ENCODE measurements around the gene HSH2D.

DNA sequence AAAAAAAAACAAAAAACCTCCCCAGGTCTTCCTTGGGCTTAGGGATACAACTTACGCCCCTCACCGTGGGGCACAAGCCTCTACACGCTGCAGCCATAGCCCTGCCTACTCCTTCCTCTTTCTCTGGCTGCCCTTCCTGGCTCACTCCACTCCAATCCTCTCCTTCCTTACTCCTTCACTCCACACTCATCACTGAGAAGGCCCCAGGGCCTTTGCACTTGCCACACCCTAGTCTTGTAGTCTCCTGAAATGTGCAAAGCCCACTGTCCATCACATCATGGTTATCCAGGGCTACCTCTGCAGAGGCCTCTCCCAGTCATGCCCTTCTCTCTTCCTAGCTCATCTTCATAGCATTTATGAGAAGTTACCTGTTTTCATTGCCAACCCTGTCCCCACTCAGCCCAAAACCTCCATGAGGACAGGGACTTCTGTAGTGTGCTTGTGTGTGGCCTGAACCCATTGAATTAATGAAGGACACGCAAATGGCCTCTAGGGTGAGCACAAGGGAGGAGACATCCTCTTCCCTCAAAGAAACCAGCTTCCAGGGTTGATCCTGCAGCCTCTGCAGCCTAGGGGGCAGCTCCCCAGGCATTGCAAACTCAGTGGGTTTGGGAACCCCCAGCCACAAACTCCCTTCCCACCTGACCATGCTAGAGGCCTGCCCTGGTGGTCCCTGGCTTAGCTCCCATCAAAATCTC is 7.9 kb upstream of the HSH2D start:
- TF ChIP-seq POLR2AphosphoS5 (IDR thresholded peaks at IDR 0.05; ENCODE audit: low read depth, low read length), result no peak
- TF ChIP-seq, protein P1, sequence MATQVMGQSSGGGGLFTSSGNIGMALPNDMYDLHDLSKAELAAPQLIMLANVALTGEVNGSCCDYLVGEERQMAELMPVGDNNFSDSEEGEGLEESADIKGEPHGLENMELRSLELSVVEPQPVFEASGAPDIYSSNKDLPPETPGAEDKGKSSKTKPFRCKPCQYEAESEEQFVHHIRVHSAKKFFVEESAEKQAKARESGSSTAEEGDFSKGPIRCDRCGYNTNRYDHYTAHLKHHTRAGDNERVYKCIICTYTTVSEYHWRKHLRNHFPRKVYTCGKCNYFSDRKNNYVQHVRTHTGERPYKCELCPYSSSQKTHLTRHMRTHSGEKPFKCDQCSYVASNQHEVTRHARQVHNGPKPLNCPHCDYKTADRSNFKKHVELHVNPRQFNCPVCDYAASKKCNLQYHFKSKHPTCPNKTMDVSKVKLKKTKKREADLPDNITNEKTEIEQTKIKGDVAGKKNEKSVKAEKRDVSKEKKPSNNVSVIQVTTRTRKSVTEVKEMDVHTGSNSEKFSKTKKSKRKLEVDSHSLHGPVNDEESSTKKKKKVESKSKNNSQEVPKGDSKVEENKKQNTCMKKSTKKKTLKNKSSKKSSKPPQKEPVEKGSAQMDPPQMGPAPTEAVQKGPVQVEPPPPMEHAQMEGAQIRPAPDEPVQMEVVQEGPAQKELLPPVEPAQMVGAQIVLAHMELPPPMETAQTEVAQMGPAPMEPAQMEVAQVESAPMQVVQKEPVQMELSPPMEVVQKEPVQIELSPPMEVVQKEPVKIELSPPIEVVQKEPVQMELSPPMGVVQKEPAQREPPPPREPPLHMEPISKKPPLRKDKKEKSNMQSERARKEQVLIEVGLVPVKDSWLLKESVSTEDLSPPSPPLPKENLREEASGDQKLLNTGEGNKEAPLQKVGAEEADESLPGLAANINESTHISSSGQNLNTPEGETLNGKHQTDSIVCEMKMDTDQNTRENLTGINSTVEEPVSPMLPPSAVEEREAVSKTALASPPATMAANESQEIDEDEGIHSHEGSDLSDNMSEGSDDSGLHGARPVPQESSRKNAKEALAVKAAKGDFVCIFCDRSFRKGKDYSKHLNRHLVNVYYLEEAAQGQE (IDR thresholded peaks at IDR 0.05; ENCODE audit: insufficient read depth in 1 of 2, low read depth in 2 of 2, low read length in 2 of 2), result no peak
- TF ChIP-seq SIN3A (IDR thresholded peaks at IDR 0.05; ENCODE audit: borderline replicate concordance, insufficient read depth, low read length), result no peak
